LNCAP (cell line): Measurements from ENCODE around the gene KRT4.

Experiments
- CTCF ChIP-seq: fragments of 450-650 bp; IDR thresholded peaks from 2 replicates; pipeline ENCODE4 v1.5.1; 2017; ENCODE audit warnings: mild to moderate bottlenecking

Gene KRT4

GRCh38 chr12:52822771-52823510 is 9.0 kb upstream of the KRT4 start:
- TF ChIP-seq CTCF, result no peak

GRCh38 chr12:52821826-52822660 is 8.1 kb upstream of the KRT4 start:
- TF ChIP-seq CTCF, result no peak

- no peak for TF ChIP-seq CTCF
Measured at GRCh38 chr12:52821071-52821730, 7.3 kb upstream of the KRT4 start.

- TF ChIP-seq CTCF, result no peak
Measured at GRCh38 chr12:52820521-52820920, 6.6 kb upstream of the KRT4 start.

GRCh38 chr12:52819731-52820510 is 6.0 kb upstream of the KRT4 start:
- no peak for TF ChIP-seq CTCF

- no peak for TF ChIP-seq CTCF
Measured at GRCh38 chr12:52818887-52819420, 5.0 kb upstream of the KRT4 start.

- no peak for TF ChIP-seq CTCF
Measured at GRCh38 chr12:52818388-52818787, 4.5 kb upstream of the KRT4 start.
